Immature natural killer cell (primary cell): Measurements from ENCODE around the gene GORASP1. TPM values are rescaled to one million over a fixed set of nuclear protein-coding genes. Genes with fewer than 3 reads are reported as not detected.

ENCODE experiments used
- DNase-seq, 3 donors: peaks; one replicate each; pipeline ENCODE4 v3.0.0; 2022; ENCODE audit warnings: mixed read lengths in 1 of 3
- H3K27ac Mint-ChIP-seq, 6 donors: one replicate each; pipeline ENCODE4 v1.8.0; 2020; ENCODE audit warnings: mixed read lengths in 6 of 6, mild to moderate bottlenecking in 5 of 6, inconsistent platforms in 4 of 6, moderate library complexity in 3 of 6
- H3K27me3 Mint-ChIP-seq, 3 donors: one replicate each; pipeline ENCODE4 v1.8.0; 2020 to 2021; ENCODE audit warnings: low read depth in 3 of 3, mild to moderate bottlenecking in 3 of 3, mixed read lengths in 3 of 3, moderate library complexity in 3 of 3, inconsistent platforms in 1 of 3
- H3K36me3 Mint-ChIP-seq, 3 donors: one replicate each; pipeline ENCODE4 v1.8.0; 2020; ENCODE audit warnings: mixed read lengths in 3 of 3, inconsistent platforms in 2 of 3, mild to moderate bottlenecking in 2 of 3
- H3K4me1 Mint-ChIP-seq, 2 donors: one replicate each; pipeline ENCODE4 v1.8.0; 2020; ENCODE audit warnings: inconsistent platforms in 2 of 2, mild to moderate bottlenecking in 2 of 2, mixed read lengths in 2 of 2, moderate library complexity in 1 of 2
- H3K4me3 Mint-ChIP-seq, 5 donors: one replicate each; pipeline ENCODE4 v1.8.0; 2020; ENCODE audit warnings: mild to moderate bottlenecking in 5 of 5, mixed read lengths in 5 of 5, inconsistent platforms in 3 of 5, moderate library complexity in 3 of 5
- H3K9me3 Mint-ChIP-seq, 6 donors: one replicate each; pipeline ENCODE4 v1.8.0; 2020; ENCODE audit warnings: mild to moderate bottlenecking in 6 of 6, mixed read lengths in 6 of 6, inconsistent platforms in 4 of 6, moderate library complexity in 3 of 6
- polyA plus RNA-seq, 3 donors: library from polyadenylated mRNA; unstranded; fragments of 300-500 nt; fragmentation: Illumina TruSeq; gene quantifications; one replicate each; pipeline ENCODE4 v1.2.3, GENCODE V29; 2021

GORASP1 gene
- polyA plus RNA-seq, 3 donors from 2014 or later: 5.3 to 7.8 (median 5.4) TPM

- Mint-ChIP-seq H3K36me3 (peaks cover 8 to 25% (median 9%) of the 10 kb centered on the region in 3 donors), H3K27ac (peak overlapping the region in 2 of 6 donors; percentile 39 to 74), H3K9me3 (no peaks in the 10 kb centered on the region), H3K27me3 (peaks cover 21 to 42% (median 31%) of the 10 kb centered on the region in 3 donors), H3K4me1 (peaks cover 0 to 3% of the 10 kb centered on the region in 2 donors), H3K4me3 (peak overlapping the region in 1 of 5 donors; percentile 3)
- DNase-seq: no peak
Observed at GRCh38 chr3:39137991-39138803, 30.8 kb upstream of the GORASP1 start.

- Mint-ChIP-seq H3K27me3 (peaks cover 17 to 35% (median 27%) of the 10 kb centered on the region in 3 donors), H3K36me3 (peaks cover 5 to 19% (median 6%) of the 10 kb centered on the region in 3 donors), H3K27ac (peak overlapping the region in 2 of 6 donors; percentile 39 to 74), H3K4me1 (peaks cover 0 to under 1% of the 10 kb centered on the region in 2 donors), H3K4me3 (peak overlapping the region in 1 of 5 donors; percentile 3), H3K9me3 (no peaks in the 10 kb centered on the region)
- DNase-seq: no peak
Observed at GRCh38 chr3:39137435-39137936, 30.1 kb upstream of the GORASP1 start.

- DNase-seq: no peak
- no peaks in the 10 kb centered on the region for H3K9me3 Mint-ChIP-seq
- H3K27ac Mint-ChIP-seq: peak overlapping the region in 1 of 6 donors; percentile 37
- H3K27me3 Mint-ChIP-seq: peaks cover 14 to 28% (median 26%) of the 10 kb centered on the region in 3 donors
- H3K36me3 Mint-ChIP-seq: peaks cover 4 to 15% (median 5%) of the 10 kb centered on the region in 3 donors
- no peaks in the 10 kb centered on the region for H3K4me1 Mint-ChIP-seq
- H3K4me3 Mint-ChIP-seq: no peak overlapping the region
Observed at GRCh38 chr3:39136533-39137434, 29.4 kb upstream of the GORASP1 start.

- DNase-seq: no peak
Observed at GRCh38 chr3:39135170-39135805, 27.9 kb upstream of the GORASP1 start.

GRCh38 chr3:39134305-39134704, 26.9 kb upstream of the GORASP1 start:
- no peaks in the 10 kb centered on the region for H3K9me3 Mint-ChIP-seq
- H3K27ac Mint-ChIP-seq: no peak overlapping the region
- DNase-seq: no peak
- no peak overlapping the region for H3K4me3 Mint-ChIP-seq
- H3K36me3 Mint-ChIP-seq: peaks cover 0 to 4% (median 0%) of the 10 kb centered on the region in 3 donors
- H3K4me1 Mint-ChIP-seq: no peaks in the 10 kb centered on the region
- peaks cover 0 to 15% (median 13%) of the 10 kb centered on the region in 3 donors for H3K27me3 Mint-ChIP-seq

More at GRCh38 chr3:39135170-39135805, 27.9 kb upstream of the GORASP1 start:
- Mint-ChIP-seq H3K27ac (no peak overlapping the region), H3K9me3 (no peaks in the 10 kb centered on the region), H3K4me3 (no peak overlapping the region), H3K4me1 (no peaks in the 10 kb centered on the region), H3K27me3 (peaks cover 0 to 18% (median 16%) of the 10 kb centered on the region in 3 donors), H3K36me3 (peaks cover 0 to 4% (median 2%) of the 10 kb centered on the region in 3 donors)

- Mint-ChIP-seq H3K36me3 (peaks cover 0 to 4% (median 0%) of the 10 kb centered on the region in 3 donors), H3K9me3 (no peaks in the 10 kb centered on the region), H3K27me3 (peaks cover 0 to 11% (median 11%) of the 10 kb centered on the region in 3 donors), H3K27ac (no peak overlapping the region), H3K4me3 (no peak overlapping the region), H3K4me1 (peaks cover under 1% of the 10 kb centered on the region in 2 donors)
- no peak for DNase-seq
Observed at GRCh38 chr3:39133822-39134221, 26.4 kb upstream of the GORASP1 start.

- H3K27me3 Mint-ChIP-seq: peaks cover 0 to 10% (median 6%) of the 10 kb centered on the region in 3 donors
- no peak overlapping the region for H3K27ac Mint-ChIP-seq
- peaks cover 0 to 4% (median 0%) of the 10 kb centered on the region in 3 donors for H3K36me3 Mint-ChIP-seq
- no peaks in the 10 kb centered on the region for H3K9me3 Mint-ChIP-seq
- H3K4me1 Mint-ChIP-seq: peaks cover 7 to 8% of the 10 kb centered on the region in 2 donors
- no peak overlapping the region for H3K4me3 Mint-ChIP-seq
- DNase-seq: no peak
Observed at GRCh38 chr3:39133093-39133490, 25.7 kb upstream of the GORASP1 start.

- Mint-ChIP-seq H3K27me3 (peaks cover 0 to 7% (median 2%) of the 10 kb centered on the region in 3 donors), H3K27ac (no peak overlapping the region), H3K4me3 (no peak overlapping the region), H3K9me3 (no peaks in the 10 kb centered on the region), H3K36me3 (no peaks in the 10 kb centered on the region), H3K4me1 (peaks cover 14 to 15% of the 10 kb centered on the region in 2 donors)
- DNase-seq: no peak
Observed at GRCh38 chr3:39132096-39133092, 25.0 kb upstream of the GORASP1 start.

- DNase-seq: no peak
- peaks cover 2 to 4% (median 2%) of the 10 kb centered on the region in 3 donors for H3K27me3 Mint-ChIP-seq
- H3K36me3 Mint-ChIP-seq: no peaks in the 10 kb centered on the region
- no peaks in the 10 kb centered on the region for H3K9me3 Mint-ChIP-seq
- peaks cover 23 to 24% of the 10 kb centered on the region in 2 donors for H3K4me1 Mint-ChIP-seq
- H3K27ac Mint-ChIP-seq: no peak overlapping the region
- no peak overlapping the region for H3K4me3 Mint-ChIP-seq
Observed at GRCh38 chr3:39130693-39131265, 23.4 kb upstream of the GORASP1 start.

- Mint-ChIP-seq H3K4me1 (peaks cover 23 to 24% of the 10 kb centered on the region in 2 donors), H3K27ac (peak overlapping the region in 1 of 6 donors; percentile 3), H3K27me3 (peaks cover 2 to 4% (median 2%) of the 10 kb centered on the region in 3 donors), H3K9me3 (no peaks in the 10 kb centered on the region), H3K36me3 (no peaks in the 10 kb centered on the region), H3K4me3 (no peak overlapping the region)
- DNase-seq: no peak
Observed at GRCh38 chr3:39130026-39130425, 22.6 kb upstream of the GORASP1 start.

- Mint-ChIP-seq H3K9me3 (no peaks in the 10 kb centered on the region), H3K4me1 (peaks cover 23 to 24% of the 10 kb centered on the region in 2 donors), H3K27ac (no peak overlapping the region), H3K27me3 (peaks cover 2 to 4% (median 2%) of the 10 kb centered on the region in 3 donors), H3K36me3 (peaks cover 0 to 3% (median 0%) of the 10 kb centered on the region in 3 donors), H3K4me3 (no peak overlapping the region)
- no peak for DNase-seq
Observed at GRCh38 chr3:39128951-39129350, 21.5 kb upstream of the GORASP1 start.

GRCh38 chr3:39127908-39128304, 20.5 kb upstream of the GORASP1 start:
- peaks cover 23 to 24% of the 10 kb centered on the region in 2 donors for H3K4me1 Mint-ChIP-seq
- no peaks in the 10 kb centered on the region for H3K9me3 Mint-ChIP-seq
- peak overlapping the region; percentile 3 to 69 (median 49) for H3K4me3 Mint-ChIP-seq
- peak in 1 of 3 donors; percentile 30 for DNase-seq
- peaks cover 0 to 3% (median 0%) of the 10 kb centered on the region in 3 donors for H3K36me3 Mint-ChIP-seq
- H3K27ac Mint-ChIP-seq: peak overlapping the region in 5 of 6 donors; percentile 3 to 41 (median 6)
- peaks cover 2 to 4% (median 2%) of the 10 kb centered on the region in 3 donors for H3K27me3 Mint-ChIP-seq
